OCI-LY7 (cell line): ENCODE results near the gene ADAMTS2.

Experiments used
- EZH2phosphoT487 ChIP-seq: fragments of 200-600 bp; sonication (generic); IDR thresholded peaks from 2 replicates; pipeline ENCODE4 v1.6.1; 2018; ENCODE audit warnings: low read depth, borderline replicate concordance, mild to moderate bottlenecking, mixed run types, antibody characterized with exemption, low read length, moderate library complexity, mixed read lengths
- TF ChIP-seq, protein P1 (sequence below): fragments of 200-600 bp; sonication (generic); conservative IDR thresholded peaks from 2 replicates; pipeline ENCODE4 v1.5.1; 2014; ENCODE audit warnings: mild to moderate bottlenecking, antibody characterized with exemption, low read length, moderate library complexity, mixed read lengths

DNA sequence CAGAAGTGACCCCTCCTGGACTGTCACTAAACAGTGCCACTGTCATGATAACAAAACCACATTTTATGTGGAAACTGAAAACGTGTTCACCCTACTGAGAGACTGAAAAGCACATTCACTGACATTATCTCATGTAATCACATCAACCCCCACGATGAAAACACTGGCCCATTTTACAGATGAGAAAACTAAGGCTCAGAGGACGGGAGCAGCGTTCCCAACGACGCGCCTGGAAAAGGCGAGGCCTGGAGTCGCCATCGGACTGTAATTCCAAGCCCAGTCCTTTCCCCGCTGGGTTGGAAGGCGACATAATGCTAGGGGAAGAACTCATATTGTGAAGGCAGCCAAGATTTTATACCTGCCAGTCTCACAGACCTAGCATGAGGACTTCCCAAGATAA lies 140.0 kb downstream of the ADAMTS2 start:
- TF ChIP-seq, protein P1, sequence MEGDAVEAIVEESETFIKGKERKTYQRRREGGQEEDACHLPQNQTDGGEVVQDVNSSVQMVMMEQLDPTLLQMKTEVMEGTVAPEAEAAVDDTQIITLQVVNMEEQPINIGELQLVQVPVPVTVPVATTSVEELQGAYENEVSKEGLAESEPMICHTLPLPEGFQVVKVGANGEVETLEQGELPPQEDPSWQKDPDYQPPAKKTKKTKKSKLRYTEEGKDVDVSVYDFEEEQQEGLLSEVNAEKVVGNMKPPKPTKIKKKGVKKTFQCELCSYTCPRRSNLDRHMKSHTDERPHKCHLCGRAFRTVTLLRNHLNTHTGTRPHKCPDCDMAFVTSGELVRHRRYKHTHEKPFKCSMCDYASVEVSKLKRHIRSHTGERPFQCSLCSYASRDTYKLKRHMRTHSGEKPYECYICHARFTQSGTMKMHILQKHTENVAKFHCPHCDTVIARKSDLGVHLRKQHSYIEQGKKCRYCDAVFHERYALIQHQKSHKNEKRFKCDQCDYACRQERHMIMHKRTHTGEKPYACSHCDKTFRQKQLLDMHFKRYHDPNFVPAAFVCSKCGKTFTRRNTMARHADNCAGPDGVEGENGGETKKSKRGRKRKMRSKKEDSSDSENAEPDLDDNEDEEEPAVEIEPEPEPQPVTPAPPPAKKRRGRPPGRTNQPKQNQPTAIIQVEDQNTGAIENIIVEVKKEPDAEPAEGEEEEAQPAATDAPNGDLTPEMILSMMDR = no peak
- no peak for TF ChIP-seq EZH2phosphoT487
